ENCODE results near the gene EBF4.
"Not testable (repeated sequence)": the region's sequence is repeated elsewhere in the genome, so short reads cannot be mapped to it uniquely, and the experiment has no call there.

Gene EBF4

GRCh38 chr20:2798095-2798805, 105.7 kb downstream of the EBF4 start:
- DNase-seq = no peak

- no peak for DNase-seq
Measured at GRCh38 chr20:2798814-2799213, 106.2 kb downstream of the EBF4 start.

GRCh38 chr20:2799271-2799670, 106.7 kb downstream of the EBF4 start:
- no peak for DNase-seq

DNA sequence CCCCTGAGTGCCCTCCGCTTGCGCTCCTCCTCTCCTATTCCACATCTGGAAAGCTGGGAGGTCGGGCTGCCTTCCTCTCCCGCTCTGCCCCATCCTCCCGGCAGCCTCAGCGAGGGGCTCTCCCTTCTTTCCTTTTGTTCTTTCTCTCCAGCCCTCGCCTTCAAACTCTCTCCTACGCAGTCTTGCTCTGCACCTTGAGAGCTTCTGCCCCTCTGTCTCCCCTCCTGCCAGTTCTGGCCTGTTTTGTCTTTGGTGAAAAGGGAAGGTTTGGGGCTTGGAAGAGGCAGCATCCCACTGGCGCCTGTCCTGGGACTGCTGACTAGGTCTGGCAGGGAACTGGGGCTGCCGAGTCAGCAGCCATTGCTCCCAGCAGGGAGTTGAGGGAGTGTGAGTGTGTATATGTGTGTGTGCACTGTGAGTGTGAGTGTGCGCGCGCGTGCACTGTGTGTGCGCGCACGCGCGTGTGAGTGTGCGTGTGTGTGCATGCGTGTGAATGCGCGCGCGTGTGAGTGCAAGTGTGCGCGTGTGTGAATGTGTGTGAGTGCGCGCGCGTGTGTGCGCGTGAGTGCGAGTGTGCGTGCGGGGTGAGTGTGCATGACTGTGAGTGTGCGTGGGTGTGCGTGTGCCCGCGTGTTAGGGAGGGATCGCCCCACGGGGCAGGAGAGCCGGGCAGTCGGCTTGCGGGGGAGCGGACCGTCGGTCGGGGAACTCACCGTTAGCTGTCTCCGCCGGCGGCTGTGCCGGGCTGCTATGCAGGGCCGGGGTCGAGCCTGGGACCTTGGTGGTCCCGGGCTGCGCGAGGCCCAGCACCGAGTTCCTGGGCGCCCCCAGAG, 107.3 kb downstream of the EBF4 start:
- DNase-seq = no peak

DNA sequence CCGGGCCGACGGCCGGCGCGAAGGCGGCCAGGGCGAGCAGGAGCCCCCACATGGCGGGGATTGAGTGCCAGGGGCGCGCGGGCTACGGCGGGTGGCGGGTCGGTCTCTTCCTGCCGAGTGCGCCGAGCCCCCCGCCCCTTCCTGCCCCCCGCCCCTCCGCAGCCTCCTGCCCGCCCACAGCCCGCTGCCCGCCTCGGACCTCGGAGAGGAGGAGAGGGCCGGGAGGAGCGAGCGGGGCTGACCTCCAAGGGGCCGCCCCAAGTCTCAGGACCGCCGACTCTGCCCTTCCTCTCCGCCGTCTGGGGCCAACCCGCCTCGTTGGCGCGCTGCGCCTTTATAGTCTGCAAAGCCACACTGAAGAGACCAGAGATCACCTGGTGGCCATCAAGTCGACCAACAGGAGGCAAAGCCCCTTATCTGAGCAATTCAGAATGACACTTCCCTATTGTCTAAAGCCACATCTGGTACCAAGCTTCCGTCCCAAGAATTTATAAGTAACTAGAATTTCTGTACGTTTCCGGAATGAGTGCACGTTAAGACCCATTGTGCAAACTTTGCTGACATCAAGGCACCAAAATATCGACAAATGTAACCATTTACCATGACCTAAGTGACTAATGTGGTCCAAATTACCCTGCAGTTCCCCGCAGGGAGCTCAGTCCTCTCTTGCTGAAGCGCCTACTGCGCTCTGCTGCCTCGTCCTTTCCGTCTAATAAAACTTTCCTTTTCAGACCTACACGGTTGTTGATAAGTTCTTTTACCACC, 108.1 kb downstream of the EBF4 start, which contains the start of gene CPXM1:
TSS of gene CPXM1 (minus strand) at position 107 of the 765 bp plus-strand sequence. CDS start at position 52, 55 bp downstream.
- DNase-seq = no peak

- no peak for DNase-seq
Measured at GRCh38 chr20:2801286-2801728, 108.7 kb downstream of the EBF4 start.

GRCh38 chr20:2804041-2804828, 111.7 kb downstream of the EBF4 start:
- no peak for DNase-seq

- DNase-seq = no peak
Measured at GRCh38 chr20:2804852-2805688, 112.5 kb downstream of the EBF4 start.

- DNase-seq = no peak
Measured at GRCh38 chr20:2805689-2806350, 113.2 kb downstream of the EBF4 start.

DNA sequence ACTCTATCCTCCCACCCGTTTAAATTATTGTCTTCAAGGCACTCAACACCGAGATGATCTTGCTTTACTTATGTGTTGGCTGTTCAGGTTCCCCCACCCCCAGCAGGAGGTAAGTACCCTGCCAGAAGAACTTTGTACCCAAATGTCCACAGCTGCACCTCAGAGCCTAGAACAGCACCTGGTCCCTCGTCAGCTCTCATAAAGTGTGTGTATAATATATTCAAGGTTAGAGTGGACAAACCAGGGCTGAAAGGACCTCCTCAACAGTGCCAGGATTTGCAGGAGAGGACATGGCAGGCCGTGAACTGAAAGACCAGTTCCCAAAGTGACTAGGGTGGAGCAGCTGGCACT, 113.7 kb downstream of the EBF4 start:
- no peak for DNase-seq

DNA sequence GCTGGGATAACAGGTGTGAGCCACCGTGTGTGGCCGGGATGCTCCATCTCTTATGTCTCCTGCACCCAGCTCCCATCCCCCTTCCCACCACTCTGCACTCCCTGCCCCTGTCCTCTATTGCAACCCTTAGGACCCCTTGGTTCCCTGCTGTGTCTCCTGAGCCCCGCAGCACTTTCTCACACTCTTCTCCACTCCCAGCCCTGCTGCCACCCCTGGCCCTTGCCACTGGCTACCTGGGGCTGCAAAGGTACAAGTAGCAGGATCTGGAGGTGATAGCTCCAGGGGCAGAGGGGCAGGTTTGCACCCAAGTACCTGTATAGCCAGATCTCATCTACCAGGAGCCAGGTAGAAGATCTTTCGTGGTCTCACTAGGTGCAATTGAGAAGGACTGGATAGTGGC, 114.4 kb downstream of the EBF4 start:
- DNase-seq = no peak

DNA sequence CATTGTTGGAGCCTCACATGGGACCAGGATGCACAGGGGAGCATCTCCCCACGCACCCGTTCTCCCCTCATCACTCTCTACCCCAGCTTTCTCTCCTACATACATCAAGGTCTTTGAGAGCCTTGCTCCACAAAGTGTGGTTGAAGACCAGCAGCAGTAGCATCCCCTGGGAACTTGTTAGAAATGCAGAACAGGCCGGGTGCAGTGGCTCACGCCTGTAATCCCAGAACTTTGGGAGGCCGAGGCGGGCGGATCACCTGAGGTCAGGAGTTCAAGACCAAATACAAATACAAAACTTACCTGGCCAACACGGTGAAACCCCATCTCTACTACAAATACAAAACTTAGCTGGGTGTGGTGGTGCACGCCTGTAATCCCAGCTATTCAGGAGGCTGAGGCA, 115.3 kb downstream of the EBF4 start:
- not testable (repeated sequence) for DNase-seq

- DNase-seq = no peak
Measured at GRCh38 chr20:2809690-2810089, 117.1 kb downstream of the EBF4 start.

Measured in NCI-H1092 treated with DMSO at 0.1 percent for 48 hours (cell line).